Measurements from ENCODE around the gene UGGT1.
A peak's percentile ranks its signal among the peaks of the same experiment; 100 is the strongest.

The UGGT1 gene

GRCh38 chr2:128090945-128091725 is at the start of gene UGGT1:
UGGT1 (plus strand) TSS chr2:128091200; CDS start chr2:128091358, 158 bp downstream.
- peak within 1 kb of the TSS; percentile 94 to 100 for H3K4me3 ChIP-seq (ENCODE audit: low read depth in 1 of 2, low read length in 2 of 2)
- peaks cover 0 to 10% of the 10 kb centered on the region in 2 donors for H3K4me1 ChIP-seq (ENCODE audit: control insufficient read depth in 1 of 2, insufficient read depth in 2 of 2, low read length in 2 of 2)
- no peaks in the 10 kb centered on the region for H3K27me3 ChIP-seq (ENCODE audit: low read depth, low read length)
- peaks cover 0 to 8% of the 10 kb centered on the region in 2 donors for H3K36me3 ChIP-seq (ENCODE audit: control insufficient read depth in 1 of 2, insufficient read depth in 2 of 2, low read length in 2 of 2)
- H3K9me3 ChIP-seq (ENCODE audit: control insufficient read depth in 1 of 2, low read length in 2 of 2), result no peaks in the 10 kb centered on the region
- H3K27ac ChIP-seq (ENCODE audit: low read length), result peak within 1 kb of the TSS; percentile 97

- Histone ChIP-seq H3K27me3 (ENCODE audit: low read depth, low read length) (no peaks in the 10 kb centered on the region), H3K4me3 (ENCODE audit: low read depth in 1 of 2, low read length in 2 of 2) (no peak overlapping the region), H3K4me1 (ENCODE audit: control insufficient read depth in 1 of 2, insufficient read depth in 2 of 2, low read length in 2 of 2) (no peaks in the 10 kb centered on the region), H3K36me3 (ENCODE audit: control insufficient read depth in 1 of 2, insufficient read depth in 2 of 2, low read length in 2 of 2) (no peaks in the 10 kb centered on the region), H3K27ac (ENCODE audit: low read length) (no peak overlapping the region), H3K9me3 (ENCODE audit: control insufficient read depth in 1 of 2, low read length in 2 of 2) (peaks cover 16 to 29% of the 10 kb centered on the region in 2 donors)
These were observed 49.4 kb upstream of the UGGT1 start for GRCh38 chr2:128041561-128041960.

- no peak overlapping the region for H3K27ac ChIP-seq (ENCODE audit: low read length)
- no peaks in the 10 kb centered on the region for H3K27me3 ChIP-seq (ENCODE audit: low read depth, low read length)
- no peaks in the 10 kb centered on the region for H3K36me3 ChIP-seq (ENCODE audit: control insufficient read depth in 1 of 2, insufficient read depth in 2 of 2, low read length in 2 of 2)
- peak overlapping the region in 1 of 2 donors; percentile 28 for H3K4me3 ChIP-seq (ENCODE audit: low read depth in 1 of 2, low read length in 2 of 2)
- peaks cover 5 to 16% of the 10 kb centered on the region in 2 donors for H3K9me3 ChIP-seq (ENCODE audit: control insufficient read depth in 1 of 2, low read length in 2 of 2)
- no peaks in the 10 kb centered on the region for H3K4me1 ChIP-seq (ENCODE audit: control insufficient read depth in 1 of 2, insufficient read depth in 2 of 2, low read length in 2 of 2)
These were observed 48.0 kb upstream of the UGGT1 start for GRCh38 chr2:128043041-128043440.

GRCh38 chr2:128053331-128053730 is 37.7 kb upstream of the UGGT1 start:
- H3K4me1 ChIP-seq (ENCODE audit: control insufficient read depth in 1 of 2, insufficient read depth in 2 of 2, low read length in 2 of 2), result no peaks in the 10 kb centered on the region
- H3K27ac ChIP-seq (ENCODE audit: low read length), result no peak overlapping the region
- H3K27me3 ChIP-seq (ENCODE audit: low read depth, low read length), result no peaks in the 10 kb centered on the region
- H3K4me3 ChIP-seq (ENCODE audit: low read depth in 1 of 2, low read length in 2 of 2), result no peak overlapping the region
- peaks cover 0 to 2% of the 10 kb centered on the region in 2 donors for H3K9me3 ChIP-seq (ENCODE audit: control insufficient read depth in 1 of 2, low read length in 2 of 2)
- no peaks in the 10 kb centered on the region for H3K36me3 ChIP-seq (ENCODE audit: control insufficient read depth in 1 of 2, insufficient read depth in 2 of 2, low read length in 2 of 2)

GRCh38 chr2:128054104-128054885 is 36.7 kb upstream of the UGGT1 start:
- Histone ChIP-seq H3K4me1 (ENCODE audit: control insufficient read depth in 1 of 2, insufficient read depth in 2 of 2, low read length in 2 of 2) (no peaks in the 10 kb centered on the region), H3K27me3 (ENCODE audit: low read depth, low read length) (no peaks in the 10 kb centered on the region), H3K4me3 (ENCODE audit: low read depth in 1 of 2, low read length in 2 of 2) (no peak overlapping the region), H3K27ac (ENCODE audit: low read length) (no peak overlapping the region), H3K9me3 (ENCODE audit: control insufficient read depth in 1 of 2, low read length in 2 of 2) (peaks cover 0 to 2% of the 10 kb centered on the region in 2 donors), H3K36me3 (ENCODE audit: control insufficient read depth in 1 of 2, insufficient read depth in 2 of 2, low read length in 2 of 2) (no peaks in the 10 kb centered on the region)

- Histone ChIP-seq H3K27me3 (ENCODE audit: low read depth, low read length) (no peaks in the 10 kb centered on the region), H3K4me3 (ENCODE audit: low read depth in 1 of 2, low read length in 2 of 2) (no peak overlapping the region)
These were observed 33.7 kb upstream of the UGGT1 start for GRCh38 chr2:128057334-128057733.

GRCh38 chr2:128058114-128058513 is 32.9 kb upstream of the UGGT1 start:
- Histone ChIP-seq H3K36me3 (ENCODE audit: control insufficient read depth in 1 of 2, insufficient read depth in 2 of 2, low read length in 2 of 2) (no peaks in the 10 kb centered on the region), H3K27ac (ENCODE audit: low read length) (no peak overlapping the region), H3K27me3 (ENCODE audit: low read depth, low read length) (no peaks in the 10 kb centered on the region), H3K4me3 (ENCODE audit: low read depth in 1 of 2, low read length in 2 of 2) (no peak overlapping the region), H3K9me3 (ENCODE audit: control insufficient read depth in 1 of 2, low read length in 2 of 2) (no peaks in the 10 kb centered on the region), H3K4me1 (ENCODE audit: control insufficient read depth in 1 of 2, insufficient read depth in 2 of 2, low read length in 2 of 2) (no peaks in the 10 kb centered on the region)

More at GRCh38 chr2:128057334-128057733, 33.7 kb upstream of the UGGT1 start:
- Histone ChIP-seq H3K4me1 (ENCODE audit: control insufficient read depth in 1 of 2, insufficient read depth in 2 of 2, low read length in 2 of 2) (no peaks in the 10 kb centered on the region), H3K27ac (ENCODE audit: low read length) (no peak overlapping the region), H3K36me3 (ENCODE audit: control insufficient read depth in 1 of 2, insufficient read depth in 2 of 2, low read length in 2 of 2) (no peaks in the 10 kb centered on the region), H3K9me3 (ENCODE audit: control insufficient read depth in 1 of 2, low read length in 2 of 2) (no peaks in the 10 kb centered on the region)

GRCh38 chr2:128062571-128062970 is 28.4 kb upstream of the UGGT1 start:
- no peaks in the 10 kb centered on the region for H3K36me3 ChIP-seq (ENCODE audit: control insufficient read depth in 1 of 2, insufficient read depth in 2 of 2, low read length in 2 of 2)

GRCh38 chr2:128064353-128064752 is 26.6 kb upstream of the UGGT1 start:
- Histone ChIP-seq H3K27ac (ENCODE audit: low read length) (no peak overlapping the region), H3K9me3 (ENCODE audit: control insufficient read depth in 1 of 2, low read length in 2 of 2) (no peaks in the 10 kb centered on the region), H3K36me3 (ENCODE audit: control insufficient read depth in 1 of 2, insufficient read depth in 2 of 2, low read length in 2 of 2) (no peaks in the 10 kb centered on the region), H3K27me3 (ENCODE audit: low read depth, low read length) (no peaks in the 10 kb centered on the region), H3K4me3 (ENCODE audit: low read depth in 1 of 2, low read length in 2 of 2) (no peak overlapping the region), H3K4me1 (ENCODE audit: control insufficient read depth in 1 of 2, insufficient read depth in 2 of 2, low read length in 2 of 2) (peaks cover 0 to 4% of the 10 kb centered on the region in 2 donors)

More at GRCh38 chr2:128062571-128062970, 28.4 kb upstream of the UGGT1 start:
- H3K4me3 ChIP-seq (ENCODE audit: low read depth in 1 of 2, low read length in 2 of 2), result no peak overlapping the region
- H3K4me1 ChIP-seq (ENCODE audit: control insufficient read depth in 1 of 2, insufficient read depth in 2 of 2, low read length in 2 of 2), result peaks cover 0 to 4% of the 10 kb centered on the region in 2 donors
- H3K27ac ChIP-seq (ENCODE audit: low read length), result no peak overlapping the region
- no peaks in the 10 kb centered on the region for H3K9me3 ChIP-seq (ENCODE audit: control insufficient read depth in 1 of 2, low read length in 2 of 2)
- H3K27me3 ChIP-seq (ENCODE audit: low read depth, low read length), result no peaks in the 10 kb centered on the region

GRCh38 chr2:128069769-128070168 is 21.2 kb upstream of the UGGT1 start:
- no peaks in the 10 kb centered on the region for H3K9me3 ChIP-seq (ENCODE audit: control insufficient read depth in 1 of 2, low read length in 2 of 2)
- H3K36me3 ChIP-seq (ENCODE audit: control insufficient read depth in 1 of 2, insufficient read depth in 2 of 2, low read length in 2 of 2), result no peaks in the 10 kb centered on the region
- no peak overlapping the region for H3K4me3 ChIP-seq (ENCODE audit: low read depth in 1 of 2, low read length in 2 of 2)
- H3K27ac ChIP-seq (ENCODE audit: low read length), result no peak overlapping the region
- H3K27me3 ChIP-seq (ENCODE audit: low read depth, low read length), result no peaks in the 10 kb centered on the region
- no peaks in the 10 kb centered on the region for H3K4me1 ChIP-seq (ENCODE audit: control insufficient read depth in 1 of 2, insufficient read depth in 2 of 2, low read length in 2 of 2)

GRCh38 chr2:128073278-128073677 is 17.7 kb upstream of the UGGT1 start:
- Histone ChIP-seq H3K27ac (ENCODE audit: low read length) (no peak overlapping the region), H3K4me1 (ENCODE audit: control insufficient read depth in 1 of 2, insufficient read depth in 2 of 2, low read length in 2 of 2) (no peaks in the 10 kb centered on the region), H3K27me3 (ENCODE audit: low read depth, low read length) (no peaks in the 10 kb centered on the region), H3K9me3 (ENCODE audit: control insufficient read depth in 1 of 2, low read length in 2 of 2) (no peaks in the 10 kb centered on the region), H3K4me3 (ENCODE audit: low read depth in 1 of 2, low read length in 2 of 2) (no peak overlapping the region), H3K36me3 (ENCODE audit: control insufficient read depth in 1 of 2, insufficient read depth in 2 of 2, low read length in 2 of 2) (no peaks in the 10 kb centered on the region)

All from muscle layer of duodenum (tissue), 2 donors.